Pons (tissue), 1 donor: ENCODE results near the gene CD8B.
"Not testable (repeated sequence)": the region's sequence is repeated elsewhere in the genome, so short reads cannot be mapped to it uniquely, and the experiment has no call there.

Experiments
- DNase-seq: peaks from one replicate; pipeline ENCODE4 v3.0.0-alpha.2; 2016; ENCODE audit warnings: low spot score

Gene CD8B

DNA sequence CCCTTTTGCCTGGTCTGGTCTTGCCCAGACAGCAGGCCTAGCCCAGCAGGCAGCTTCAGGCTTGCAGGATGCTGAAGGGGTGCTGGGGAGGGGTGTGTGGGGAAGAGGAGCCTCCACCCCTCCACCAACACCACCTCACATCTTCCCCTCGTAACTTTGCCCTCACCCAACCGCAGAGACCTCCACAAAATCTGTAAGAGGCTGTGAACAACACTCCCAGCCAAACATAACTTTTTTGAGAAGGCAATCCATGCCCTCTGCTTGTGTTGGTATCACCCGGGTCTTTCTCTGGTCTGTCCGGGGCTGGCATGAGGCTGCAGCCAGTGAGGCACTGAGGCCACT, 26.2 kb downstream of the CD8B start:
- not testable (repeated sequence) for DNase-seq

- no peak for DNase-seq
These were observed 28.4 kb downstream of the CD8B start for GRCh38 chr2:86833315-86833714.

- no peak for DNase-seq
These were observed 29.2 kb downstream of the CD8B start for GRCh38 chr2:86832334-86833096.

- DNase-seq = no peak
These were observed 30.1 kb downstream of the CD8B start for GRCh38 chr2:86831537-86831936.

DNA sequence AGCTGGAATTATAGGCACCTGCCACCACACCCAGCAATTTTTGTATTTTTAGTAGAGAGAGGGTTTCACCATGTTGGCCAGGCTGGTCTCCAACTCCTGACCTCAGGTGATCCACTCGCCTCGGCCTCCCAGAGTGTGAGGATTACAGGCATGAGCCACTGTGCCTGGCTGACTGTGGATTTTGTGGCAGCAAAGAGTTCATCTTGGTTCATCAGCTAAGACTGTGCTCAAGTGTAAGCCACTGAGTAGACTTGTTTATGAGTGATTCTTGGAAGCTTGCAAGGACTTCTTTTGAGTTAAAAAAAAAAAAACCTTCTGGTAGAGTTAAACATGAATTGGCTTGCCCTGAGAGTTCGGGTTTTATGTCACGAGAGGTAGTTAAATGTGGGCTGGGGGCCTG, 34.7 kb downstream of the CD8B start:
- DNase-seq = no peak

- DNase-seq = no peak
These were observed 35.8 kb downstream of the CD8B start for GRCh38 chr2:86825693-86826381.

DNA sequence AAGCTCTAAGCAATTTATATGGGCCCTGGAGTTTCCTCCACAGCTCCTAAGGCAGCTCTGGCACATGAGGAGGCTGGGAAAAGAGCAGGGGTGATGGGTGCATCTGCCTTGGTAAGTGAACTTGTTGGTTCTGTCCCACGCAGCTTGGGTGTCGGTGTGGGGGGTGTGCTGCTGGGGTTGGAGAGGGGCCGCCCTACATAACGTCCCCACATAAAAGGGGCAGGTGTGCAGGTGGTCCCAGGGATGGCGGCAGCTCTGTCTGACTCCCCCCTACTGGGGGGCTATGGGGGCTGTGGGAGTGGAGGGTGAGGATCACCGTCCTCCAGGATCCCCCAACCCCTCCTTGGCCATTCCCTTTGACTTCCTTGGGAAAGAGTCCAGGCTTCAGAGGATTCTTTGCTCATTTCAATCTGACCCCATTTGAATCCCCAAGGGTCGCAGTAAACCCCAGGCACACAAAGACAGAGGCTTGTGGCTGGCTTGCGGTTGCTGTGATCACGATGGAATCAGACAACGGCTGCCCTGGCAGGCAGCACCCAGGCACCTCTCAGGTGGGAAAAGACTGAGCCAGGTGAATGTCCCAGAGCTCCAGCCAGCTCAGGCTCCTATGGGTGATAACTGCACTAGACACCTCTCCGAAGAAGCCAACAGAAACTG, 36.5 kb downstream of the CD8B start:
- no peak for DNase-seq

- DNase-seq = no peak
These were observed 38.9 kb downstream of the CD8B start for GRCh38 chr2:86822668-86823345.

GRCh38 chr2:86821842-86822241, 39.8 kb downstream of the CD8B start:
- DNase-seq = no peak

DNA sequence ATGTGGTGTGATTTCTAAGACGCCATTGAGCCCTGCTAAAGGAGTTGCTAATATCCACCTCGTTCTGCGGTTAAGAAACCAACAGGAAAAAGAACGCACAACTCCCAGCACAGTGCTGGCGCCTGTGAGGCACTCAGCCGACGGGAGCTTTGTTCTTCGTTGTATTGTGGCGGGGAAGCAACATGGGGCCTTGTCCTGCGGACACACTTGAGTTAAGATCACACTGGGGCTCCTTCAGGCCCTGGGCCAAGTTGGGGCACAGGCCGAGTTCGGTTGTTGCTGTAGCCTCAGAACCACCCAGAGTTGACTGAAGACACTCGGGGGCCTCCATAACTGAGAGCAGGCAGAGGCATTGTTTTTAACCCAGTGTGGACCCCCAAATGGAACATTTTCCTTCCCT, 40.4 kb downstream of the CD8B start:
- DNase-seq = no peak

DNA sequence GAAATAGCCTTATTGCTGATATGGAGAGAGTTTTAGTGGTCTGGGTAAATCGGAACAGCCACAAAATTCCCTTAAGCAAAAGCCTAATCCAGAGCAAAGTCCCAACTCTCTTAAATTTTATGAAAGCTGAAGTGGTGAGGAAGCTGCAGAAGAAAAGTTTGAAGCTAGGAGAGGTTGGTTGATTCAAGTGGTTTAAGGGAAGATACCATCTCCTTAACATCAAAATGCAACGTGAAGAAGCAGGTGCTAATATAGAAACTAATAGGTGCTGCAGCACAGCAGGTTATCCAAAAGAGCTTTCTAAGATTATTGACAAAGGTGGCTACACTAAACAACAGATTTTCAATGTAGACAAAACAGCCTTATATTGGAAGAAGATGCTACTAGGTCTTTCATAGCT, 42.7 kb downstream of the CD8B start:
- no peak for DNase-seq

GRCh38 chr2:86818114-86818801, 43.4 kb downstream of the CD8B start:
- DNase-seq = no peak

DNA sequence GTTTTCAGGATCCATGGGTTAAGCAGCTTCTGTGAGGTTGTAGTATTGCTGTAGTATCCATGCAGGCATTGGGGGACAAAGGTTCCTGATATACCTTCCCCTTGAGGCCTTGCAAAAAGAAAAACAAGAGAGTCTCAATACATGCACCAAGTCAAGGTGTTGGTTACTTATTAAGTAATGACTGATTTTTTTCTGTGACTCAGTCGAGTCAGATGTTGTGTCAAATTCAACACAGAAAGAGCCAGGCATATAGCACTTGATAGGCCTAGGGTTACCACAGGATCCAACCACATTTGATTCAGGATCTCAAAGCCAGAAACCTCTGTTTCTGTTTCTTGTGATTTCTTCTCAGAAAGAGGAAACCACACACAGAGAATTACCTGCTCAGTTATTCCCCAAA, 46.1 kb downstream of the CD8B start:
- DNase-seq = no peak

GRCh38 chr2:86809481-86810121, 52.1 kb downstream of the CD8B start:
- no peak for DNase-seq

DNA sequence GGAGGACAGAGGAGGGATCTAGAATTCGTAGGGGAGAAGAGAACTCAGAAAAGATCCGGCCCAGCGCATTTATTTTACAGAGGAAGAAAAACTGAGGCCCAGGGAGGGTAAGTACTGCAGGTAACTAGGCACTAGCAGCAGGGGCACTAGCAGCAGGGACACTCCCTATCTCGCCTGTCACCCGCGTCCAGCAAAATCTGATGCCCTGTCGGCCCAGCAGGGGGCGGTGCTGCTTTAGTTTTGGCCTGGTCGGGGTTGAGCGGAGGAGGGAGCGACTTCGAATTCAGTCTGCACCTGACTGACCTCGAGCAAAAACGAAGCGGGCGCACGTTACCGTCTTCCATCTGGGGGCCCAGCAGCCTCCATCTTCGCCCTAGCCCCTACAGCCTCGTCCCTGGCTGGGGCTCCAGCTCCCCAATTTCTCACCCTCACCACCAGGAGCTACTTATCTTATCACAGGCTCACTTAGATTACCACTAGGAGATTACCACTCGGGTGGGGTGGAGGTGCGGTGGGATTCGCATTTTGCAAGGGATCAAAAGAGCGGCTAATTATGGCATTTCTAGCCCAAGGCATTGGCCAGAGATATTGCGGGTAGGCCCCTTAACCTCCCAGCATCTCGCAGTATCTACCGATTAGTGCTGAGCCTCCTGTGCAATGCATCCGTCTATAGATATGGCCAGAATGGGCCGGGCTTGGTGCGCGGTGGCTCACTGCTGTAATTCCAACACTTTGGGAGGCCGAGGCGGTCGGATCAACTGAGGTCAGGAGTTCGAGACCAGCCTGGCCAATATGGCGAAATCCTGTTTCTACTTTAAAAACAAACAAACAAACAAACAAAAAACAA, 53.1 kb downstream of the CD8B start:
- DNase-seq = peak; percentile 66

DNA sequence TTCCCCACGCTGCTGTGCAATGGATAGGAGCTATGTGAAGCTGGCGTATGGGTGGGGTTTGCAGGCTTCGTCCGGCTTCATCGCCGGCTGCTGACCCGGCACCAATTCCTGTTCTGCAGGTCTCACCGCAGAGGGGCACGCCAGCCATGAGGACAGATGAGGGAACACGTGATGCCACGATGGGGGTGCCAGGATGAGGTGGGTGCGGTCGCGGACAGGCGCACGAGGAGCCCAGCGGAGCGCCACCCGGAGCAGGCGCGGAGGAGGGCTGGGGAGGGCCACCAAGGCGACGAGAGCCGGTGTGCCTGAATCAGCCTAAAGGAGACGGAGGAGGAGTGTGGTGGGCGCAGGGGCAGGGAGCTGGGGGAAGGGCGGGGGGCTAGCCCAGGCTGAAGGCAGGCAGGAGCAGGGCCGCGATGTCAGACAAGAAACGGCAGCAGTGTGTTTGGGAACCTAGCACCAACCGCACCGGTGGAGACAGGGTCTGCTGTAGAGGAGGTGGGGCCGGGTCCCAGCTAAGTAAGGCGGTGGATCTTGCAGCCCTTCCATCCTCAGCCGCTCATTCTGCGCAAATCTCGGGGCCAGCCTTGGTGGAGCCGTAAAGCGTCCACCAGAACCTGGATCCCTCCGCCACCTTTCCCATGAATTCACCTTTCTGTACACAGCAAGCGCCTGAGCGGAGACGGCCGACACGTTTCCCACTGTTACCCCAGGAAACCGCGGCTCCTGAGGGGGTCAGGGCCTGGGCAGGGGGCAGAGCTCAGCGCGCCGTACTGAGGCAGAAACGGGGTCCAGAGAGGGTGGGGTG, 54.0 kb downstream of the CD8B start:
- DNase-seq = no peak

GRCh38 chr2:86807133-86807467, 54.6 kb downstream of the CD8B start:
- DNase-seq = no peak

- DNase-seq = no peak
These were observed 55.4 kb downstream of the CD8B start for GRCh38 chr2:86806059-86806857.
